ENCODE results near the gene TRAF3.

Gene TRAF3

GRCh38 chr14:102911541-102911951, 134.3 kb downstream of the TRAF3 start:
- no peak for DNase-seq

GRCh38 chr14:102911991-102912761, 134.9 kb downstream of the TRAF3 start:
- DNase-seq, result no peak

- no peak for DNase-seq
These were observed 136.3 kb downstream of the TRAF3 start for GRCh38 chr14:102913341-102914211.

GRCh38 chr14:102914474-102915291, 137.4 kb downstream of the TRAF3 start:
- no peak for DNase-seq

- DNase-seq, result no peak
These were observed 138.3 kb downstream of the TRAF3 start for GRCh38 chr14:102915292-102916110.

- no peak for DNase-seq
These were observed 139.3 kb downstream of the TRAF3 start for GRCh38 chr14:102916347-102917055.

GRCh38 chr14:102917056-102917385, 139.8 kb downstream of the TRAF3 start:
- DNase-seq, result no peak

DNA sequence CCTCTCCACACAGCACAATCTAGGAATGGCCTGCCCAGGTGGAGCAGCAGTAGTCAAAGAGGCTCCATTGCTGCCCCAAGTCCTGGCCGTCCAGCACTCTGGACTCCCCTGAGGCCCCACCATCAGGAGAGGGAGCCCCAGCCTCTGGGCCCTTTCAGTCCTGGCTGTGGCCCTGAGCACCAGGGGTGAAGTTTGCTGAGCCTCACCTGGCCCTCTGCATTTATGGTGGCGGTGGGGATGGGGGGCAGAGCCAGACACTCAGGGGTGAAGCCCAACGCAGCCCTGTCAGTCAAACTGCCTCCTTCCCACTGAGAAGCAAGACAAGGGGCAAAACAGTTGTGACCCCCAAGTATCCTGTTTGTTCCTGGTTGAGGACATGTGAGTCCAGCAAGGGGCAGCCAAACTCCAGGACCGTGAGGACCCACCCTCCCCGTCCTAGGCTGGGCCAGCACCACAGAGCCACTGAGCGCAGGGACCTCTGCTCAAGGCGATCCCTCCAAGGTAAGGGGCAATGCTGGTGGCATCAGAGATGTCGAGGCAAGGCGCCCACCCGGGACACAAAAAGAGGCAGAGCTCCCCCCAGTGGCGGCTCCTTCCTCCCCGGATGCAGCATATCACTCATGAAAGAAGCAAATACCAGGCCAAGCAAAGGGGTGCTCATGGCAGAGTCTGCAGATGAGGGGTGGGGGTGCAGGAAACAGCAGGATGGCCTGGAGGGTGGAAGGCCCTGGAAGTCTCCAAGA, 140.4 kb downstream of the TRAF3 start:
- DNase-seq, result peak; percentile 7

DNA sequence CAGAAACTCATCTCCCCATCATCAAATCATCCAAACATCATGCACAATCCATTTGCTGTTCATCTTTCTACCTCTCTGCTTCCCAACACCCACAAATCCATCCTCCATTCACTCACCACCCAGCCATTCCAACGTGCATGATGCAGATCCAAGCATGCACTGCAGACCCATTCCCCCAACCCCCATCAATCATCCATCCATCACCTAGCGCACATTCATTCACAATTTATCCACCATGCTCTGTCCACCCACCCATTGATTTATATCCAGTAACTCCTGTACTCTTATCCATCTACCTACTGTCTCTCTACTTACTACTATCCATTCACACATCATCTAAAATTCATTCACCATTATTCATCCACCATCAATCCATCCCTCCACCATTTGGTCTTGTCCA, 141.2 kb downstream of the TRAF3 start:
- no peak for DNase-seq

GRCh38 chr14:102920273-102920997, 143.2 kb downstream of the TRAF3 start:
- DNase-seq, result no peak

DNA sequence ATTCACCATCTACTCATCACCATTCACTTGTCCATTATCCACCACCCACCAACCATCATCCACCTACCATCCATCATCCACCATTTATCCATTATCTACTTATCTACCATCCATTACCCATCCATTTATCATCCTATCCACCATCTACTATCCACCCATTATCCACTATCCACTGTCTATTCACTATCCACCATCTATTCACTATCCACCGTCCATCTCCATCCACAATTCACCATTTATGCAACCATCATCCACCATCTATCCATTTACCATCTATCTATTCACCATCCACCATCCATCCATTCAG, 143.7 kb downstream of the TRAF3 start:
- DNase-seq, result no peak

- DNase-seq, result peak; percentile 12
These were observed 145.4 kb downstream of the TRAF3 start, which contains the start of gene AMN for GRCh38 chr14:102922490-102923200. Gene AMN, plus strand, starts transcription at chr14:102922663. Its CDS starts 26 bp downstream, at chr14:102922689.

GRCh38 chr14:102923201-102923924, 146.1 kb downstream of the TRAF3 start:
- no peak for DNase-seq

DNA sequence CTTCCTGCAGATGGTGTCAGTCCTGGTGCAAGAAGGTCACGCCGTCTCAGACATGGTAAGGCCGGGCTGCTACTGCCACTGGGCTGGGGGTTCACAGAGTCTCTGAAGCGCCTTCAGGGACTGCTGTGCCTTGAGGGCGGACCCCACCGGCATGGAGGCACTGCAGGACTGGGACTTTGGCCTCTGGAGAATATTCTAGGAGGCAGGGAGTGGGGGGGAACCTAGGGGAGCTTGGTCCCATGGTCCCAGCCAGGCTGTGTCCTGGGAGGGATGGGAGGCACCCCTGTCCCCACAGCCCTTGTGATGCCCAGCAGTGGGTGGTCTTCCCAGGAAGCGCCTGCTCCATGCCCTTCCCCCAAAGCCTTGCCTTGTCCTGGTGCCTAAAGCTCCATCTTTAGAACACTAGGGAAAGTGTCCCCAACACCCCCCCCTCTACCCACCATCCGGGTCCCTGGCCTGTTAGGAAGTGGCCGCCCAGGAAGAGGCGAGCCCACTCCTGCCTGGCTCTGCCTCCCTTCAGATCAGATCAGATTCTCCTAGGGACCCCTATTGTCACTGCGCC, 146.8 kb downstream of the TRAF3 start:
- DNase-seq, result no peak

DNA sequence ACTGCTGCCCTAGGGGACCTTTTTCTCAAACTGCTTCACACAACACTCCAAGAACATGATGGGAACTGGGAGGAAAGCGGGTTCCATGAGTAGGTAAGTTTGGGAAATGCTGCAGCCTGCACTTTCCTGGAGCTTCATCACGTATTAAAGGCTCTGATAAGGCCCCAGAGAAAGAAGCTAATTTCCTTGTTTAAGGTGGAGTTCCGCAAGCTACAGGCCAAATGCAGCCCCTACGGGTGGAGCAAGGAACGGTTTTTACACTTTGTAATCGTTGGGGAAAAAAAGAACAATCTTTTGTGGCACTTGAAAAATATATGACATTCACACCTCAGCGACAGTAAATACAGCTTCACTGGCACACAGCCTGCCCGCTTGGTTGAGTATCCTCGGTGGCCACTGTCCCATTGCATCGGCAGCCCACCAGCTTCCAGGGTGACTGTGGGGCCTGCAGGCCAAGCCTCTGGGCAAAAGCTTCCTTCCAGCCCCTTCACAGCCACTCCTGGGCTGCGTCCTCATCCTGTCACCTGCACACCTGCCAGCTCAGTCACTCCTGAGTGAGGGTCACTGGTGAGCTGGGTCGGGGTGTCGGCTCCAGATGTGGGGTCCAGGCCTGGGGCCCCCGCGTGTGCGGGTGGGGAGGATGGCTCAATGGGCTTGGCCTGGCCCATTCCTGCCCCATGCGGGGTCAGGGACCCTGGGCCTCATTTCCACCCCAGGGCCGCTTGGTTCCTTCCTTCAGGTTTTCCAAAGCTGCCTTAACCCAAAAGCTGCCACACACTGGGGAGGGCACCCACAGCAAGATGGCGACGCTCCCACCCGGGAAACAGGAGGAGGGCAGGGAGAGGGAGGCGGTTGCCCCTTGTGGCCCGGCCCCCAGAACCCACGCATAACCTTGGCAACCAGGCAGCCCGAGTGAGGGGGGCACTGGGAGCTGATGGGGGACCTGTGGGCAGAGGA, 147.7 kb downstream of the TRAF3 start:
- DNase-seq, result no peak

GRCh38 chr14:102925646-102926045, 148.4 kb downstream of the TRAF3 start:
- no peak for DNase-seq

- DNase-seq, result no peak
These were observed 148.9 kb downstream of the TRAF3 start for GRCh38 chr14:102926104-102926503.

All from NCI-H774 (cell line).